Pulmonary artery endothelial cell (primary cell): ENCODE results near the gene CDC42EP3. TPM values are rescaled to one million over a fixed set of nuclear protein-coding genes. Genes with fewer than 3 reads are reported as not detected.

Experiments used
- DNase-seq: peaks from one replicate; pipeline ENCODE4 v3.0.0-alpha.2; 2011; ENCODE audit warnings: low read depth, low spot score
- total RNA-seq: library from RNA; depleted of rRNA; stranded (reverse); fragments of >200 nt; gene quantifications from 2 replicates; pipeline ENCODE4 v1.2.3, GENCODE V29; 2014

CDC42EP3 gene
- total RNA-seq, 1 donor from 2014 or later, result 35.3 TPM

GRCh38 chr2:37619959-37620300 lies 51.5 kb downstream of the CDC42EP3 start:
- DNase-seq, result no peak

DNA sequence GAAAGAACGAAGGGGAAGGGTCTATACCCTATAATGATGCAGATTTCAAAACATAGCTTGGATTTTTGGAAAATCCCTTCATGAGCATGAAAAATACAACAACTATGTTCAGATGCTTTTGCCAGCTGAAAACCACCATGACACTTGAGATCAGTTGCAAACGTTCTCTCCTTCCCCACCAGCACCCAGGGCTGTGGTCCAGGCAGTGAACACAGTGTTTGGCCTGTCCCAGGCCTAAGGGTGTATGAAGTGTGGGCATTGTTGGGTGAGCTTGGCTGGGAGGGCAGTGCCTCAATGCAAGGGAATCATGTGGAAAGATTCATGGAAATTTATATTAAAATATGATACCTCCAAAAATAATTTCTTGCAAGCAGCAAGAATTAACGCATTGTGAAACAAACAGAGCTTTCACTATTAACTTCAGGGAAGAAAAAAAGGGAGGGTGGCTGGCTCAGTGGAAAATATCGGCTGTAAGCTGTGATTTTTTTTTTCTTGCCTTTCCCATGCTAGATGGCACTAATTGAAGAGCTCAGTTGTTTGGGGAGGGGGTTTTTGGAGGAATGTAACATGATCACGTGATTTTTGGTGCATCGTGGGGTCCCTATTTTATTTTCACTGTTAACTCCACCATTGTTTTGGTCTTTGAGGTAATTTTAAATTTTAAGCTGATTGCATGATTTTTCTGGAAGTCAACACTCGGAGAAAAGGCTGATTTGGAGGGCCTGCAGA lies 52.0 kb downstream of the CDC42EP3 start:
- no peak for DNase-seq

DNA sequence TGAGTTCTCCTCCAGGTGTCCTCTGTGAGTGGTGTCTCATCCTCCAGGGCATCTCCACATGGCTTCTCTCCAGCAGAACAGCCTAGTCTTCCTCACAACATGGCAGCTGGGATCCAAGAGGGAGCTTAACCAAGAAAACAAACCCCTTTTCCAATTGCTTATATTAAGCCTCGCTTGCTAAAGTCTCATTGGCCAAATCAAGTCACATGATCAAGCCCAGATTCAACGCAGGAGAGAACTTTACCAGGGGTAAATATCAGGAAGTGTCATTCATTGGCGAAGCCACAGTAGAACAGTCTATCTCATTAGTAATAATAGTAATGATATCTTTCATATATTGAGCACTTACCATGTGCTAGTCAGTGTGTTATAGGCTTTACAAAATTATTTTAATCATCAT lies 53.1 kb downstream of the CDC42EP3 start:
- DNase-seq, result no peak

DNA sequence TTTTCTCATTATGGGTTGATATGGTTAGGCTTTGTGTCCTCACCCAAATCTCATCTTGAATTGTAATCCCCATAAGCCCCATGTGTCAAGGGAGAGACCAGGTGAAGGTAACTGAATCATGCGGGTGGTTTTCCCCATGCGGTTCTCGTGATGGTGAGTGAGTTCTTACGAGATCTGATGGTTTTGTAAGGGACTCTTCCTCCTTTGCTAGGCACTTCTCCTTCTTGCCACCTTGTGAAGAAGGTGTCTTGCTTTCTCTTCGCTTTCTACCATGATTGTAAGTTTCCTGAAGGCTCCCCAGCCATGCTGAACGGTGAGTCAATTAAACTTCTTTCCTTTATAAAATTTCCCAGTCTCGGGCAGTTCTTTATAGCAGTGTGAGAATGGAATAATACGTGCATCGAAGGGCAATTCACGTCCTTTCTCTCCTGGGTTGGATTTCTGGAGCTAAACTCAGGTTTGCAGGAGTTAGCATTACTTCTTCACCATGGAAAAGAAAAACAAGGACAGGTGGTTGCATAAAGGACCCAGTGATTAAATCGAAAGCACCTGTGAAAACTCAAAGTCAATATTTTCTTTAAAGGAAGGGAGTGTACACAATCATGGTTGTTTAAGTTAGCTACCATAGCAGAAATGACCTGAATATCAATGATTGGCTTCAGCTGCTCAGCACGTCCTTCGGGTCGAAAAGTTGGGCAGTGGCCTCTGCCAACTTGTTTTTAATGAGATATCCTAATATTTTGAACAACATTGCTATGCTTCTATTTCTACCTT lies 54.1 kb downstream of the CDC42EP3 start:
- no peak for DNase-seq

DNA sequence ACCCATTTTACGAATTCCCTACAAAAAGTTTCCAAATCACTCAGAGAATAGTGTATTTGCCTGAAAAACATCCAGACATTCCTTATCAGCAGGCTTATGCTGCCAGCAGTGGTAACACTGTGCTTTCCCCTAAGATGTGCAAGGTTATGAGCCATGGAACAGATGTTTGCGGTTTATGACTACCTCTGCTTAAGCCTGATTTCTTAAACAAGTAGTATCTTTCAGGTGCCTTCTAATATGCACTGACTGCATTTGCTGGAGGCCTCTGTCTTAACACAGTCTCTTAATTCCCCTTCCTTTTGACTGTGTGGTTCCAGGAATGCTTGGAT lies 54.8 kb downstream of the CDC42EP3 start:
- no peak for DNase-seq

- no peak for DNase-seq
Observed at GRCh38 chr2:37615804-37616676, 55.4 kb downstream of the CDC42EP3 start.

GRCh38 chr2:37614061-37614738 lies 57.2 kb downstream of the CDC42EP3 start:
- no peak for DNase-seq

GRCh38 chr2:37612382-37612781 lies 59.1 kb downstream of the CDC42EP3 start:
- no peak for DNase-seq

DNA sequence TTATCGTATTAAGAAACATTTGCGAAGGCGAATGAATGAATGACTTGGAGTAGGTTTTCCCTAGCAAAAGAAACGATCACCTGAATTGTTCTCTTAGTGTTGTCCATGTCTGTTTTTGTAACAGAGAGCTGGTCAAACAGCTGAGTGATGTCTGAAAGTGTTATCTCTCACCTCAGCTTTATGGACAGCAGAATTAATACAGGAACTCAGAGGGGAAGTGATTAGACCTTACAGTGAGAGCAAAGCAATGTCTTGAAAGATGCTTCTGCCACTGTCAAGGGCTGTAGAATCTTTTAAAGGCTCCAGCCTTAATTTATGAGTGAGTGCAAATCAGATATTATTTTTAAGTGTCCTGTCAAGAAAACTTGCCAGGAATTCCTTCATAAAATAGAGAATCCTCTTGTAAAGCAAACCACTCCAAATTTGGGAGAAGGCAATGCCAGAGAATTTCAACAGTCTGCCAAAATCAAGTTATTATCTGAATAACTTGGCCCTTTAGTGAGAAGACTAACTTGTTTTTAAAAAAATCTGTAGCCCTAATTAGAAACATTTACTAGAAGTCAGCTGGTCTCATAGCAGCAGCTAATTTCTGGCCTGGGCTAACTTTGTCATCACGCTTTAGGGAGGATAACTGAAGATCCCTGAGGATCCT lies 60.7 kb downstream of the CDC42EP3 start:
- DNase-seq, result no peak

GRCh38 chr2:37609782-37610181 lies 61.7 kb downstream of the CDC42EP3 start:
- DNase-seq, result no peak

DNA sequence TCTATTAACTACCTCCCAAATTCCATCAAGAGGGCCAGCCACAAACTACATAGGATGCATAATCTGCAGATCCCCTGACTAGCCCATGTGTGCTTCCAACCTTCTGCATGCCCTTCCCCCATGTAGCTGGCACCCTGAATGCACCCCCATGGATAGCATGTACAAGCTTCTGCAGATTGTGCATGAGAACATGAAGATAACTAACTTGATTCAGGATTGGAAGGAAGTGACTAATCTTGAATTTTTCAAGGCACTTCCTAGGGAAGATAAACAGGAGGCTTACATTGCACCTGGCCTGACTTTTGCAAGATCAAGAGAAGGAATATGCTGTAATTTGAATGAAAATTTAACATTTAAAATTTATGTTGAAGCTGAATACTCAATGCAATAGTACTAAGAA lies 66.7 kb downstream of the CDC42EP3 start:
- DNase-seq, result no peak

- DNase-seq, result no peak
Observed at GRCh38 chr2:37602702-37603101, 68.7 kb downstream of the CDC42EP3 start.

DNA sequence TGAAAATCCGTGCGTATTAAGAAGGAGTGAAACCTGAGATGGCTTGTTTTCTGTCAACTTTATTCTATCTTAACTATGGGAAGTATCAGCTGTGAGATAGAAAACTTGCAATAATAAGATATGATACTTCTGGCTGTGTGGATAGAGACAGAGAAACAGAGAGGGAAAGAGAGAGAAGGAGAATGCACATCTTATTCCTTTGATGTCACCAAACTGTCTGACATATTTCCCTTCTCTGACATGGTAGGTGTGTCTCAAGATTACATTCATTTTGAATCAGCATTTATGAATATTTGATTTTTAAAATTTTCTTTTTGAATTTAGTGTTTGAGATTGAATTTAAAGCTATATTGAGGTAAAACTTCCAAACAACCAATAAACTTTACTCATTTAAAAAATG lies 69.4 kb downstream of the CDC42EP3 start:
- DNase-seq, result no peak

DNA sequence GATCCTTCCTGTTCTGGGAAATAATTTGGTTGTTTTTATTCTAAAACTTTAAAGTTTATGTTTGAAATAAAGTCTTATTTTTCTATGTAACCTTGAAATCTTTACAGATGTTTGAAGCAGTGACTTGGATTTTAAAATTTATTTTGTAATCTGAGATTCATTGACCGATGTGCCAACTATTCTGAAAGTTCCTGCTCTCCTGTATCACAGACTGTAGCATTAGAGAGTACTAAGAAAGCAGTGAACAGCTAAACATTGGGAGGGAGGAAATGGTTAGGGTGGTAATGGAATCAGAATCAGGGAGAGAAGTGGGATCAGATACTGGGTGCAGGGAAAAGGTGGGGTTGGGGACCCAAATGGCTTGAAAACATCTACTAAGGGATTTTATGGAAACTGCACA lies 69.9 kb downstream of the CDC42EP3 start:
- no peak for DNase-seq

- DNase-seq, result no peak
Observed at GRCh38 chr2:37600735-37601134, 70.7 kb downstream of the CDC42EP3 start.

GRCh38 chr2:37599688-37600525 lies 71.5 kb downstream of the CDC42EP3 start:
- DNase-seq, result no peak

DNA sequence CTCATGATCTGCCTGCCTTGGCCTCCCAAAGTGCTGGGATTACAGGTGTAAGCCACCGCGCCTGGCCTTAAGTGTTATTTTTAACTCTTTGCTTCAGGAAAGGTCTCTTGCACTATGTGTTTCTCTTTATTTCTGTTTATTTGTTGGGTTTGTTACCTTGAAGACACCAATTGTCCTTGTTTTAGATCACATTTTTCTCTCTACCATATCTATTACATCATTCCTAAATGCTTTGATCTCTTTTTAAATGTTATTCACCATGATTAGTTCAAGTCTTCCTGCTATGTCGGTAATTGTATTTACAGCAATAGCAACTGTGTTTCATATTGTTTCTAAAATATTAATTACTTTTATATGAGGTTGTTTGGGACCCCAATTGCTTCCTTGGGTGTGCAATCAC lies 77.7 kb downstream of the CDC42EP3 start:
- DNase-seq, result no peak

GRCh38 chr2:37593024-37593423 lies 78.4 kb downstream of the CDC42EP3 start:
- DNase-seq, result no peak
